ENCODE measurements around the gene ZBTB44. TPM values are rescaled to one million over a fixed set of nuclear protein-coding genes. Genes with fewer than 3 reads are reported as not detected.

ZBTB44 gene
- total RNA-seq, result 13.0 and 16.8 TPM in 2 replicates

GRCh38 chr11:130314750-130315285 is at the start of gene ZBTB44:
ZBTB44 (minus strand) TSS chr11:130314917; CDS start chr11:130261873, 53,044 bp downstream.

Other genes with a start within 250 kb of the ZBTB44 start
- 399 and 607 TPM in 2 replicates for gene APLP2, start 245.0 kb downstream of the ZBTB44 start, total RNA-seq
- 85.2 and 88.1 TPM in 2 replicates for gene ST14, start 155.1 kb downstream of the ZBTB44 start, total RNA-seq
- gene ADAMTS8, start 113.7 kb upstream of the ZBTB44 start, total RNA-seq, result not detected in 2 replicates
- gene ADAMTS15, start 133.7 kb upstream of the ZBTB44 start, total RNA-seq, result 0.86 and 3.0 TPM in 2 replicates